Coronary artery (tissue), 2 donors: Measurements from ENCODE around the gene CMTM7.
A peak's percentile ranks its signal among the peaks of the same experiment; 100 is the strongest.
"Not testable (repeated sequence)": the region's sequence is repeated elsewhere in the genome, so short reads cannot be mapped to it uniquely, and the experiment has no call there.

Experiments
- DNase-seq: peaks from one replicate; pipeline ENCODE4 v3.0.0-alpha.2; 2017; ENCODE audit warnings: low spot score
- H3K27ac ChIP-seq, 2 donors: fragments of 200-600 bp; sonication (generic); one replicate each; pipeline ENCODE4 v1.5.1; 2016 to 2019
- H3K4me3 ChIP-seq: fragments of 200-600 bp; sonication (generic); 2 replicates; pipeline ENCODE4 v1.5.1; 2016; ENCODE audit warnings: mild to moderate bottlenecking, moderate library complexity
- CTCF ChIP-seq: fragments of 200-600 bp; sonication (generic); IDR thresholded peaks from one replicate; pipeline ENCODE4 v1.5.1; 2019; ENCODE audit warnings: antibody characterized with exemption

Gene CMTM7

GRCh38 chr3:32454731-32455608, 63.3 kb downstream of the CMTM7 start:
- TF ChIP-seq CTCF: no peak
- DNase-seq: no peak
- Histone ChIP-seq H3K4me3 (no peak overlapping the region), H3K27ac (no peak overlapping the region)

GRCh38 chr3:32455609-32456428, 64.2 kb downstream of the CMTM7 start:
- no peak overlapping the region for H3K27ac ChIP-seq
- no peak overlapping the region for H3K4me3 ChIP-seq
- no peak for DNase-seq
- no peak for TF ChIP-seq CTCF

GRCh38 chr3:32456429-32457130, 64.9 kb downstream of the CMTM7 start:
- H3K27ac ChIP-seq: no peak overlapping the region
- no peak overlapping the region for H3K4me3 ChIP-seq
- TF ChIP-seq CTCF: no peak
- DNase-seq: no peak

GRCh38 chr3:32457971-32458471, 66.4 kb downstream of the CMTM7 start:
- TF ChIP-seq CTCF: no peak
- DNase-seq: no peak
- peak overlapping the region in 1 of 2 donors; percentile 35 for H3K27ac ChIP-seq

GRCh38 chr3:32459450-32459849, 67.8 kb downstream of the CMTM7 start:
- Histone ChIP-seq H3K27ac (no peak overlapping the region), H3K4me3 (no peak overlapping the region)
- TF ChIP-seq CTCF: no peak
- DNase-seq: no peak

More at GRCh38 chr3:32457971-32458471, 66.4 kb downstream of the CMTM7 start:
- no peak overlapping the region for H3K4me3 ChIP-seq

- DNase-seq: no peak
- TF ChIP-seq CTCF: no peak
- Histone ChIP-seq H3K4me3 (no peak overlapping the region), H3K27ac (no peak overlapping the region)
These were observed 68.5 kb downstream of the CMTM7 start for GRCh38 chr3:32460031-32460749.

GRCh38 chr3:32460817-32461496, 69.3 kb downstream of the CMTM7 start:
- H3K4me3 ChIP-seq, H3K27ac ChIP-seq: not testable (repeated sequence)

GRCh38 chr3:32462191-32462986, 70.7 kb downstream of the CMTM7 start:
- DNase-seq, H3K4me3 ChIP-seq: not testable (repeated sequence)
- peak overlapping the region; percentile 20 to 28 for H3K27ac ChIP-seq

More at GRCh38 chr3:32460817-32461496, 69.3 kb downstream of the CMTM7 start:
- not testable (repeated sequence) for DNase-seq
